Measurements from ENCODE around the gene EMSY.
A peak's percentile ranks its signal among the peaks of the same experiment; 100 is the strongest.

The EMSY gene

DNA sequence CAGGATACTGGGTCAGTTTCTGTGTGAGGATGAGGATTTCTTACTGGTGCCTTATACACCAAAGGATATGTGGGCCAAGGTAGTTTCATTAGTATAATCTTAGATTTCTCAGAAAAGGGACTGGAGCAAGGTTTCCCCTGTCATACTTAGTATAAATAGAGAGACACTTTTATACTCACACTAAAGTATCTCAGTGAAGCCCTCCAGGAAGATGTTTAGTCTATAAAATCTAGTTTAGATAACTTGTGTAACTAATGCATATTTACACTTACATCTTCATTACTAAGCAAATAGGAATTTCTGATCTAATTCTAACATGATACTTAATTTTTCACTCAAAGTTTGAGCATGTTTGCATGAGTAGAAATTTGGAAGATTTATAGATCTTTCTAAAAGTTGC lies 11.1 kb downstream of the EMSY start:
- DNase-seq = no peak

DNA sequence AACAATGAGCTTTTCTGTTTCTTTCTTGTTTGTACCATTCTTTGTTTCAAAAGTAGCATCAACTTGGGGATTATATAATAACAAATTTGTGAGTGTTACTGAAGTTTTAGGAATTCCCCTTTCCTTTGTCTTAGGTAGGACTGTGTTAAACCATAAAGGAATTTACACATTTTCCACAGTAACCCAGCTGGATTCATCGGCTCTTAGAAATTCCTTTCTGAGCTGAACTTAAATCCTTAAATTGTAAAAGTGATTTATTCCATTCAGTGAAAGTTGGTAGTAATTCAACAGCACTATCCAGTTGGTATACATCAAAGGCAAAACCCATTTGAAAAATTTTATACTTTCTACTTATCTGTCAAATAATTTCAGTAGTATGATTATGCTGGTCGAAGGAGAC lies 11.8 kb downstream of the EMSY start:
- DNase-seq = no peak

DNA sequence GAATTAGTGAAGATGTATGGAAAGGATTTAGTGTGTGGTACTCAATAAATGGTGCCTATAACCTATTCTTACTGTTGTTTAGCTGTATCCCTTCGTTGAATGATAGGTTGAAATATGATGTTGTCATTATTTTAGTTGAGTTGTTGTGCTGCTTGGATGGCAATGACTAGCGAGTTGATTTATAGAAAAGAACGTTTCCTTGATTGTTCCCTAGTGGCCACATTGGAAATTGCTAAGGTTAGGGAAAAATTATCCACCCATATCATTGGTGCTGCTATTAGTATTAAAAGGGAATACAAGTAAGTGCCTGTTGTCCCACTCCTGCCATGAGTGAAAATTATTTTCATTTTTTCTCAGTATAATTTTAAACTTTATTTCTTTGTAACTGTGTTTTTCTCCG lies 14.5 kb downstream of the EMSY start:
- DNase-seq = peak; percentile 33

DNA sequence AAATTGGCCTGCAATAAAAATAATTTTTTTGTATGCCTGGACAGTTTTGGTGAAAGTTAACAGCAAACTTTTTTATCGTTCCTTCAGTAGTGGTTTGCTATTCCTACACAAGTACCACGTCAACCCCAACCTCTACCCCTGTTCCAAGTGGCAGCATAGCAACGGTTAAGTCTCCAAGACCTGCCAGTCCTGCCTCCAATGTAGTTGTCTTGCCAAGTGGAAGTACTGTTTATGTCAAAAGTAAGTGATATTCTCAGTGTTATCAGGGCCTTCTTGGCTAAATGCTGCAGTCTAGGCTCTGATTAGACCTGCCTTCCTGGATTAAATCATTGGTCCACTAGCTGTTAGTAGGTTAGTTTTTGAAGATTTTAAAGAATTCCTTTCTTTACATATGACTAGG lies 15.0 kb downstream of the EMSY start:
- DNase-seq = no peak

DNA sequence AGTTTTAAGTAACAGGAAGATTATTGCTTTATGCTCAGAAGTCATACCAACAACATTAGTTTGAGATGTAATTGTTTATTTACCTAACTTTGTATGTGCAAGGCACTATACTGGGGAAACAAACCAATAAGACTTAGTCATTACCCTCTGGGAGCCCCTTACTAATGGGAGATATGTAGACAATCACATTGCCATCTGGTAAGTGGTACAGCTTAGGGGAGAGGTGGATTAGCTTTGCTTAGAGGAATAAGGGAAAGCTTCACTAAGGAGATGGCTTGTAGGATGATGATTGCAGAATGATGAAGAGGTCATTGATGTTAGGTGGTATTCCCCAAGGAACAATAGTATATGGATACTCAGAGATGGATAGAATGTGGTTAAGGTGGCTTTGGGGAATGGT lies 17.5 kb downstream of the EMSY start:
- no peak for DNase-seq

DNA sequence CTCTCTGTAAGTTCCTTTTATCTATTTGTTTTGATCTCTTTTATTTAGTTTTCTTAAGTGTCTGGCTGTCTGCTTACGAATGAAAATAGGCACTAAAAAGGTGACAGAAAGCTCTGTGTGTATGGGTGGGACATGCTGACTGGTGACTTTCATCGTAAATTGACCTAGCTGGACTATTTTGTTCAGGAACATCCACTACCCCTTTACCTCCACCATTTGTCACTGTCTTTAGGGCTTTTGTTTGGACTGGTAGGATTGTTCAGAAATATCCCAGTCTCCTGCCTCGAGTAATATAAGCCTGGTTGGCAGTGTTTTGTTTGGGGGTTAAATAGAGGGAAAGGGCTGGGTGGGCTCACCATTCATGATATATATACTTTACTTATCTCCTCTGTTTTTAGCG lies 20.9 kb downstream of the EMSY start:
- DNase-seq = no peak

DNA sequence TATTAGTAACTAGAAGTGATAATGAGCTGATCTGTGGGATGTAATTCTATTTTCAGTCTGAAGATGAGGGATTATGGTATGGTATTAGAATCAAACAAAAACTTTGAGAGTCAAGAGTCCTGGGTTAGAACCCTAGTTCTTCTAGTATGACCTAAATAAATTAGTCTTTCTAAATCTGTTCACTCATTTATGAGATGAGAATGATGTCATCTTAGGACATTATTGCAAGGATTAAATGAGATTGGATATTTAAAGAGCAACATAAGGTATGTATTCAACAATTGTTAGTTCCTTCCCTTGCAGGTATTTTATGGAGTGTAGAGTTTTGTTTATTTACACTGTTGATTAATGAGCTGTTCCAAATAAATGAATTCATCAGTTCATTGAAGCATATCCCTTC lies 21.8 kb downstream of the EMSY start:
- DNase-seq = no peak

DNA sequence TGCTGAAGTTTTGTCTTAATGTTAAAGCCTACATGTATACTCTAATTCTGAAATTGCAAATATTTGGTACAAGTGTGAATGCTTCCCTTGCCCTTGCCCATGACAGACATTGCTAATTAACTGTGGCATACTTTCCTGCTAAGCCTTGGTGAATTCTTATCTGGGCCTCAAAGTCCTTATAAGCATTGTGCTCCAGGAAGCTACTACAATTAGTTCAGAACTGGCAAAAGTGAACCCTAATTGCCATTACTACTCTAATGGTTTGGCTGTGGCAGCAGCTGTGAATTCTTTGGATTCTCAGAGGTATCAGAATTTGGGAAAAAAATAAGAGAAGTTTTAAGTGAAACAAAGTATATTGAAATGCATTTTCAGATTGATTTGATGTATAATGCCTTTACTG lies 24.3 kb downstream of the EMSY start:
- no peak for DNase-seq

DNA sequence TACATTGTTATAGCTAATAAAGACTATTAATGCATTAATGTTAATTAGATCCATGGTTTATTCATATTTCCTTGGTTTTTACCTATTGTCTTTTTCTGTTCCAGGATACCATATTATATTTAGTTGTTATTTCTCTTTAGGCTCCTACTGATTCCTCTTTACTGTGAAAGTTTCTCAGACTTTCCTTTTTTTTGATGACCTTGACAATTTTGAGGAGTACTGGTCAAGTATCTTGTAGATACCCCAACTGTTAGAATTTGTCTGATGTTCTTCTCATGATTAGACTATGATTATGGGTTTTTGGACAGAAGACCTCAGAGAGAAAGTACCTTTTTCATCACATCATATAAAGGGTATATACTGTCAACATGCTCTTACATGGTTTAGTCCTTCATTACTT lies 26.6 kb downstream of the EMSY start:
- no peak for DNase-seq

DNA sequence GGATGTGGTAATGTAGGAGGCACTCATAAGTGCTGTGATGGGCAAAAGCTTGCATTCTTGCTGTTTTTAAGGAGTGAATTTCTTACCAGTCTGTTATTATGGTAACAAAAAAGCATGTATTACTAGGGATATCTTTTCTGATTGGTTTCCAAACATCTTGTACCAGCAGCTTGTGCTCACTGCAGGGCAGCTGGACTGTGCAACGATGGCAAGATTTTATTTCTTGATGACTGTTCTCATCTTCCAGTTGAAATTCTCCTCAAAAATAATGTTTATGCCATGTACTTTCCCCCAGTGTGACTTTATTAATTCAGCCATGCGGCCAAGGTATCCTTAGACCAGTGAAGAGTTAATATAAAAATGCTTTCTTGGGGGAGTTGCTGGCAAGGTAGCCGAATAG lies 35.4 kb downstream of the EMSY start:
- no peak for DNase-seq

DNA sequence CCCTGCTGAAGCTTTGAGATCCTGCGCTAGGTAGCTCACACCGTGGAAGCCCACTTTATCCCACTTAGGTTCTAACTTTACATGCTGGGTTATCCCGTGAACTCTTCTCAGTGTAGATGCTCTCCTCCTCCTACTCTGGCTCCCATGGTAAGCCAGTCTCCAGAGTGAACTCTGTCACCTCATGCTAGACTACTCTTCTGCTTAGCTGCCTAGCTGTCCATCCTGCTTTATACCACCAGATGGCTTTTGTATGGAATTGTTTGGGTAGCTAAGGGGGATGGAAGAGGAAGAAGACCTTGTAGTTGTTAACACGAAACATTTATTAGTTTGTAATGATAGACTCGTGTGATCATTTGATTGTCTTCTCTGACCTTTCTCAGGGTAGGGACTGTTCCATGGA lies 46.8 kb downstream of the EMSY start:
- peak; percentile 8 for DNase-seq

DNA sequence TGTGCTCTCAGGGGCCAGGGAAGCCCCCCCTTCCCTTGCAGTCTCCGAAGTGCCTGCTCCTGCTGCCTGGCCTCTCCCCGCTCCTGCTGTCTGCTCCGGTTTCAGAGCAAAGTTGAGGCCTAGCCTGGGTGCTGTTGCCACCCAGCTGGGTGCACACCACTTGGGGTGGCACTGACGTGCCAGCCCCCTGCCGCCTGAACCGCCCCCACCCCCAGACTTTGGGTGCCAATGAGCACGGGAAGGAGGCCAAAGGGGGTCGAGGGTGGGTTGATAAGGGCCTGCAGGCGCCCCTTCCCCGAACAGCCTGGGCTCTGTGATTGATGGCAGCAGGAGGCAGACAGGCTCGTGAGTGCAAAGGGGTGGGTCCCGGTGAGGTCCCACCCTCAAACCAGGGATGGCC lies 48.2 kb downstream of the EMSY start:
- no peak for DNase-seq

DNA sequence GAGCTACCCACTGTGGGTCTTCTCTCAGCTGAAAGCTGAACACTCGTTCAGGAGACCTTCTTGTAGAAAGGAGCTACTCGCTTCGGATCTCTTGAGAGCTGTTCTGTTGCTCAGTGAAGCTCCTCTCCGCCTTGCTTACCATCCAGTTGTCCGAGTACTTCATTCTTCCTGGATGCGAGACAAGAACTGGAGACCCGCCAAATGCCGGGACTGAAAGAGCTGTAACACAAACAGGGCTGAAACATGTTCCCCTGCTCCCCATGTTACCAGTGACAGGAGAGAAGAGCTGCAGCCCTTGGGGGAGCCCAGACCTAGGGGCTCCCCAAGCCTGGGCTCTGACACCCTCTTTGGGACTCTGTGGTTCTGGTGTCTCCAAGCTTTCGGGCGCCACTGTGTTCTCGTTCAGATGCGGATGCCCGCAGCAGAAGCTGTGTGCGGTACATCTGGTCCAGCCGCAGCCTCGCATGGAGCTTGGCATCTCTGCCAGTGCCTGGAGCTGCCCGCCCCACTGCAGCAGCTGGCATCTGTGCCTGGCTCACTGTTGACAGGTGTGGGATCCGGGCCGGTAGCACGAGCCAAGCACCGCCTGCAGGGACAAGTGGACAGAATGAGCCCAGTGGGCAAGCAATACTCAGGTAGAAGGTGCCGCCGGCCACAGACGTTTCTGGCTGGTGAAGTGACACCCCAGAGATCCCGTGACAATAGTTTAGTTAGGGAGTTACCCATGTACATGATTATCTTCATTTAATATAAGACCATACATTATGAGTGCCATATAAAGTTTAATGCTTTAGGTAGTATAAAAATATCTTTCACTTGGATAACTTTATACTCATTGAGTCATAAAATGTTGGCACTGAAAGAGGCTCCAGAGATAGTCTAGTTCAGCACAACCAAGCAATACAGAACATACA lies 49.1 kb downstream of the EMSY start:
- DNase-seq = no peak

DNA sequence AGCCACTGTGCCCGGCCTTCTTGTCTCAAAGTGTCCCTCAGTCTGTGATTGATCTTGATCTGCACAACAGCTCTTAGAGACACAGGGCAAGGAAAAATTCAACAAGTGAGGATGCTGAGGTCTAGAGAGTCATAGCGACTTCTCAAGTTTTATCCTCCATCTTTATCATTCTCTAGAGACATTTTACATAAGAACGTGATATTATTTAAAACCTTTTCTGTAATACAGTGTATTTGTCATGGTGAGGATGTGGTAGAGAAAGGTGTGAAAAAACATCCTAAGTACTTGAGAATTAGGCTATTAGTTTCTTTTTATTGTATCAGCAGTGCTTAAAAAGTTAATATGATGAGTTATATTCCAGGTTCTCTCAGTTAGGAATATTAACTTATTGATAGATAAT lies 50.2 kb downstream of the EMSY start:
- DNase-seq = no peak

DNA sequence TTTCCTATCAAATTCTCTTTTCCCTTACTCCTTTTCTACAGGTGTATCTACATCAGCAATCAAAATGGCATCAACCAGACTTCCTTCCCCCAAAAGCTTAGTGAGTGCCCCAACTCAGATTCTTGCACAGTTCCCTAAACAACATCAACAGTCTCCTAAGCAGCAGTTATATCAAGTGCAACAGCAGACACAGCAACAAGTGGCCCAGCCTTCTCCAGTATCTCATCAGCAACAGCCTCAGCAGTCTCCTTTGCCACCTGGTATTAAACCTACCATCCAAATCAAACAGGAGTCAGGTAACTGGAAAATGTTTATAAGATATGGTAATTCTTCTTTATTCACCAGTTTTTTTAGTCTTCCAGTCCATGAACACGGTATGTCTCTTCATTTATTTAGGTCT lies 51.4 kb downstream of the EMSY start:
- no peak for DNase-seq

DNA sequence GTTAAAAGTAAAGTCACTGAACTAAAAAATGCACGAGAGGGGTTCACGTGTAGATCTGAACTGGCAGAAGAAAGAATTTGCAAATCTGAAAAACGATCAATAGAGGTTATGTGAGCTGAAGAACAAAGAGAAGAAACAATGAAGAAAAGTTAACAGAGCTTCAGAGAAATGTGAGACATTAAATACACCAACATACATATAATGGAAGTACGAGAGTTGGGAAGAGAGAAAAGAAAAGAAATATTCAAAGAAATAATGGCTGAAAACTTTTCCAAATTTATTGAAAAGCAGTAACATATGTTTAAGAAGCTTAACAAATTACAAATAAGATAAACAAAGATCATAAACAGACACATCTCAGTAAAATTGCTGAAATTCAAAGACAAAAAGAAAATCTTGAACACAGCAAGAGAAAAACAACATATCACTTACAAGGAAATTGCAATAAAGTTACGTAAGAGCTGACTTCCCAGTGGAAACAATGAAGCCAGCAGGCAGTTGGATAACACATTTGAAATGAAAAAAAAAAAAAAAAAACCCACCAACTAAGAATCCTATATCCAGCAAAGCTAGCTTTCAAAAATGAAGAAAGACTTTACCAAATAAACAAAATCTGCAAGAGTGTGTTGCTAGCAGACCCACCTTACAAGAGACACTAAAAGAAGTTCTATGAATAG lies 56.8 kb downstream of the EMSY start:
- no peak for DNase-seq

DNA sequence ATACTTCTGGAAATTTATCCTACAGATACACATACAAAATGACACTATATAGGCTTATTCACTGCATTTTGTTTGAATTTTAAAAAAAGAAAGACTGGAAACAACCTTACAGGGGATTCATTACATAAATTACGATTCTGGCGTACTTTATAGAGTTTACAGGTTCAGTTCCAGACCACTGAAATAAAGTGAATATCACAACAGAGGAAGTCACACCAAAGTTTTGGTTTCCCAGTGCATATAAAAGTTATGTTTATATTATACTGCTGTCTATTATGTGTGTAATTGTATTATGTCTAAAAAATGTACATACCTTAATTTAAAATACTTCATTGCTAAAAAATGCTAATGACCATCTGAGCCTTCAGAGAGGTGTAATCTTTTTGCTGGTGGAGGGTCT lies 62.0 kb downstream of the EMSY start:
- no peak for DNase-seq

DNA sequence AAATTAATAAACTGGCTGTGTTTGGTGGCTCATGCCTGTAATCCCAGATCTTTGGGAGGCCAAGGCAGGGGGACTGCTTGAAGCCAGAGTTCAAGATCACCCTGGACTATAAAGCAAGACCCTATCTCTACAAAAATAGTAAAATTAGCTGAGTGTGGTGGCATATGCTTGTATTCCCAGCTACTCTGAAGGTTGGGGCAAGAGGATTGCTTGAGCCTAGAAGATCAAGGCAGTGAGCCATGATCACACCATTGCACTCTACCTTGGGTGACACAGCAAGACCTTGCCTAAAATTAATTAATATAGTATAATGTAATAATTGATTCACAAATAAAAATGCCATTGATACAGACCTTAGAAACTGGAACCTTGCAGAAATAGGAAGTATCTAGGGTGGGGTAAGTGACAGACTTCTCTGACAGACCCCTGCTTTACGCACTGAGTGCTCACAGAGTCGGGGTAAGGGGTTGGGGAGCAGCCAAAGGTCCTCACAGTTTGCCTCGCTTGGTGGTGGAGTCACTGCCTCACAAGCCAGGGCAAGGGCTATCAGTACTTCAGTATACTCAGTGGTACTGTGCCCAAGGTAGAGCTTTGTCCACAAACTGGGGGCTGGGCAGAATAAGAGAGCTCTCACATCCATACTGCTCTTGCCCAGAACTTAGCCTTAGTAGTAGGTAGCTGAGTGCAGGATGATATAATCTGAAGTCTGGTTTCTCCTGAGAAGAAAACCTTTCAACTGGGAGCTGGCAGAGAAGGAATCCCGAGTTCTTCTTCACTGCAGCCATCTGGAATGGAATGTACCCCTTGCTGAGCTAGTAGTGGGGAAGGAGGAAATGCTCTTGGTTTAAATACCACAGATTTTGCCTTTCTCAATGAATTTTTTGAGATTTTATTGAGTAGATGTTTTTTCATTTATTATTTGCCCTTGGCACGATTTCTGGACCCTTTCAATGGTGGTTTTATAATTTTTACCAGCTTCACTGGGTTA lies 65.5 kb downstream of the EMSY start:
- DNase-seq = no peak

DNA sequence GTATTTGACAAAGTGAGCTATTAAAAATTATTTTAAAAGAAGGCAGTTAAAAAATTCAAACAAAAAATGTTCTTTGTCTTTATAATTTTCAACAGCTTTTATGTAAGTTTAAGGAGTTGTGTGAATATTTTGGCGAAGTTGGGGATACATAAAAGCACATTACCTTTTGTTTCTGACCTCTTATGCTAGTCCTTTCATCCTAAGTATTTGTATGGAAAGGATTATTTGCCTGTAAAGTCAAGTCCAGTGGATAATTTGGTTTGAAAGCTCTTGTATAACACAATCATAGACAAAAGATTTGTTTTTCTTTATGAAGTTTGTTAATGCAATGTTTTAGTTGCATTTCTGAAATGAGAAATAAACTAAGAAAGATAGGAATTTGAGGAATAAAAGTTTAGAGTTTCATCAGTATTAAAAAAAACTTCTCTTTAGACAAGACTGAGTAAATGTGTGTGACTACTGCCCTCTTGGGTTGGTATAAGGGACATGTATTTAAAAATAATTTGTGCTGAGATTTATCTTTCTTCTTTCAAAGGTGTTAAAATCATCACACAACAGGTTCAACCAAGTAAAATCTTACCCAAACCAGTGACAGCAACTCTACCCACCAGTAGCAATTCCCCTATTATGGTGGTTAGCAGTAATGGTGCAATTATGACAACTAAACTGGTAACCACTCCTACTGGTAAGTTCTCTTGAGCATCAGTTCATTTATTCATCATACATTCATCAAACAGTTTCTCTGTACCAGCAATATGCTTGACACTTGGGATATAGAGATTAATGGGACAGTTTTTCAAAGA lies 68.2 kb downstream of the EMSY start:
- DNase-seq = peak; percentile 50

DNA sequence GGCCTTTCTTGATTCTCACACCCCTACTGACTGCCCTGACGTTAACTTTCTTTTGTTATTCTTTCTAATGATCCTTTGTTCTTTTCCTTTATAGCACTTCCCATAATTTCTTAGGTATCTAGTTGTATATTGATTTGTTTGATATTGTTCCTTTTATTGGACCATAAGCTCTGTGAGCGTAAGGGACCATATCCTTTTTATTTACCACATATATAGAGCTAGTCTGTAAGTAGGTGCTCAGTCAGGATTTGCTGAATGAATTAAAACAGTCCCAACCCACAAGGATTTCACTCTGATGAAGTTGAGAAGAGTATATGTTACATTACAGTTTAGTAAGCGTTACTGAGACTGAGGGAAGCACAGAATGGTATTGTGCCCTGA lies 68.8 kb downstream of the EMSY start:
- no peak for DNase-seq

DNA sequence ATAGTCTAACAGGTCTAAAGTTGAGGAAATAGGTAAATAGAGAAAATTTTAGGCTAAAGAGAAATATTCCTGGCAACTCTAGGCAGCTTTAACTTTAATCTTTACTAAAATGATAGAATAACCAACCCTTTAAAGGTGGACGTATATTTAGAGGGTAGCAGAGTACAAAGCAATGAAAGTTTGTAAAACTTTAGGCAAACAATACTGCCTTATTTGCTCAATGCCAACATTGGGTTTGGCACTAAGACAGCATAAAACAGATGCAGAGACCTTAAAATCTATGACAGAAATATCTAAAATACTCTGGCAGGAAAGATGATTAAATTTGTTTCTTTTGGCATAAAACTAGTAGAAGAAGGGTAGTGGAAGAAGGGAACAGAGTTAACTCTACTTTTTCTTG lies 70.7 kb downstream of the EMSY start:
- no peak for DNase-seq

DNA sequence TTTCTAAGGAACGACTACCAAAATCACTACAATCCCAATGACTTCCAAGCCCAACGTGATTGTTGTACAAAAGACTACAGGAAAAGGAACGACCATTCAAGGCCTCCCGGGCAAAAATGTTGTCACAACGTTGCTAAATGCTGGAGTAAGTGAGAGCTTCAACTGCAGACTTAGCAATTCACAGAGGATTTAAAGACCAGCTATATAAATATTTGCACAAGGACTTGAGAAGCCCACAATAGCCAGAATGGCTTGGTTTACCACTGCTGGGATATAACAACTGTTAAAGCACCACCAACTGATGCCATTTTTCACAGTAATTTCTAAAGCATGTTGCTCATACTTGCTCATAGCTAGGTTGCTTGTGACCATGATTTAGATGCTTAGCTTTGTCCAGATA lies 78.3 kb downstream of the EMSY start:
- DNase-seq = no peak
